Ishikawa (cell line): Measurements from ENCODE around the gene FCN2.

Source experiments
- RAD21 ChIP-seq: IDR thresholded peaks from 2 replicates; pipeline ENCODE4 v1.6.1; 2012; ENCODE audit warnings: low read depth
- ZBTB7A ChIP-seq: IDR thresholded peaks from 2 replicates; pipeline ENCODE4 v1.6.1; 2012; ENCODE audit warnings: low read depth

- no peak for TF ChIP-seq ZBTB7A
- TF ChIP-seq RAD21 = no peak
Measured at GRCh38 chr9:134833294-134833880, 47.2 kb upstream of the FCN2 start.
